Calu3 (cell line): ENCODE measurements around the gene MED22. TPM values are rescaled to one million over a fixed set of nuclear protein-coding genes. Genes with fewer than 3 reads are reported as not detected.
"Not testable (repeated sequence)": the region's sequence is repeated elsewhere in the genome, so short reads cannot be mapped to it uniquely, and the experiment has no call there.

Experiments used
- BruUV-seq: library from RNA; stranded (reverse); fragments of 400-500 nt; replicated peaks from 2 replicates; lab custom pipeline; 2021; lab: Mats Ljungman, UMichigan
- CTCF ChIA-PET: fragments of 300-600 bp; sonication (Branson Sonifier 250); formaldehyde crosslinking; loops from one replicate; lab custom pipeline; 2022; ENCODE audit warnings: antibody characterized with exemption; lab: Charles Lee
- DNase-seq: peaks from one replicate; pipeline ENCODE4 v3.0.0; 2022
- H3K27ac Mint-ChIP-seq: one replicate; pipeline ENCODE4 v1.8.0; 2022; ENCODE audit warnings: mixed read lengths; ENCODE audit not compliant: unreplicated experiment
- H3K27me3 Mint-ChIP-seq: one replicate; pipeline ENCODE4 v1.8.0; 2022; ENCODE audit warnings: mixed read lengths; ENCODE audit not compliant: unreplicated experiment
- H3K36me3 Mint-ChIP-seq: one replicate; pipeline ENCODE4 v1.8.0; 2022; ENCODE audit warnings: mild to moderate bottlenecking, moderate library complexity, mixed read lengths; ENCODE audit not compliant: insufficient read depth, unreplicated experiment
- H3K4me1 Mint-ChIP-seq: one replicate; pipeline ENCODE4 v1.8.0; 2022; ENCODE audit warnings: mild to moderate bottlenecking, low read depth, mixed read lengths; ENCODE audit not compliant: unreplicated experiment
- H3K4me3 Mint-ChIP-seq: one replicate; pipeline ENCODE4 v1.8.0; 2022; ENCODE audit warnings: mild to moderate bottlenecking, low read depth, moderate library complexity, mixed read lengths; ENCODE audit not compliant: unreplicated experiment
- H3K9me3 Mint-ChIP-seq: one replicate; pipeline ENCODE4 v1.8.0; 2022; ENCODE audit warnings: low read depth, mixed read lengths; ENCODE audit not compliant: unreplicated experiment
- CTCF ChIP-seq: fragments of 200-600 bp; IDR thresholded peaks from one replicate; pipeline ENCODE4 v1.8.0; 2022; ENCODE audit warnings: antibody characterized with exemption; ENCODE audit not compliant: unreplicated experiment
- intact Hi-C: fragments of 100-400 bp; cut with micrococcal nuclease; formaldehyde crosslinking; loops from one replicate; pipeline ENCODE4 v1.10.0; 2022; ENCODE audit not compliant: unreplicated experiment
- total RNA-seq: library from RNA; stranded (reverse); gene quantifications from 2 replicates; pipeline ENCODE4 v1.2.3, GENCODE V29; 2022

MED22 gene
- total RNA-seq, 1 experiment from 2014 or later = 27.6 TPM

DNA sequence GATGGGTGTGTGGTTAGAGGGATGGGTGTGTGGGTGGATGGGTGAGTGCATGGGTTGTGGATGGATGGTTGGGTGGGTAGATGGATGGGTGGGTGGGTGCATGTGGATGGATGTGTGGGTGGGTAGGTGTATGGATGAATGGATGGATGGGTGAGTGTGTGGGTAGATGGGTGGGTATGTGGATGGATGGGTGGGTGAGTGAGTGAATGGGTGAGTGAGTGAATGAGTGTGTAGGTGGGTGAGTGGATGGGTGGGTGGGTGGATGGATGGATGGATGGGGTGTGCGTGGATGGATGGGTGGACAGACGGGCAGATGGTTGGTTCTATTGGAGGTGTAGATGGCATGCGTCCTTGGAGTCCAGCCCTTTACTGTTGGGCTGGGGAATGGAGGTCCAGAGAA is 45.5 kb upstream of the MED22 start:
- TF ChIP-seq CTCF = no peak
- no peak overlapping the region for H3K4me3 Mint-ChIP-seq
- intact Hi-C loops = no loop called here
- BruUV-seq = no TSS peak
- no peak for DNase-seq
- no peaks in the 10 kb centered on the region for H3K36me3 Mint-ChIP-seq
- no peaks in the 10 kb centered on the region for H3K9me3 Mint-ChIP-seq
- H3K27ac Mint-ChIP-seq = no peak overlapping the region
- peaks cover 64% of the 10 kb centered on the region for H3K27me3 Mint-ChIP-seq
- CTCF ChIA-PET = no interaction called here
- H3K4me1 Mint-ChIP-seq = no peaks in the 10 kb centered on the region

- BruUV-seq, H3K9me3 Mint-ChIP-seq, DNase-seq, H3K36me3 Mint-ChIP-seq, H3K4me1 Mint-ChIP-seq, intact Hi-C loops, H3K27ac Mint-ChIP-seq, H3K4me3 Mint-ChIP-seq, CTCF ChIA-PET: not testable (repeated sequence)
- peaks cover 57% of the 10 kb centered on the region for H3K27me3 Mint-ChIP-seq
These were observed 44.4 kb upstream of the MED22 start for GRCh38 chr9:133392308-133392707.

DNA sequence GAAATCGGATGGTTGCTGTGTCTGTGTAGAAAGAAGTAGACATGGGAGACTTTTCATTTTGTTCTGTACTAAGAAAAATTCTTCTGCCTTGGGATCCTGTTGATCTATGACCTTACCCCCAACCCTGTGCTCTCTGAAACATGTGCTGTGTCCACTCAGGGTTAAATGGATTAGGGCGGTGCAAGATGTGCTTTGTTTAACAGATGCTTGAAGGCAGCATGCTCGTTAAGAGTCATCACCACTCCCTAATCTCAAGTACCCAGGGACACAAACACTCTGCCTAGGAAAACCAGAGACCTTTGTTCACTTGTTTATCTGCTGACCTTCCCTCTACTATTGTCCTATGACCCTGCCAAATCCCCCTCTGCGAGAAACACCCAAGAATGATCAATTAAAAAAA is 43.5 kb upstream of the MED22 start:
- intact Hi-C loops, H3K9me3 Mint-ChIP-seq, H3K4me1 Mint-ChIP-seq, CTCF ChIA-PET, H3K36me3 Mint-ChIP-seq, BruUV-seq, H3K27ac Mint-ChIP-seq, H3K4me3 Mint-ChIP-seq, DNase-seq: not testable (repeated sequence)
- peaks cover 51% of the 10 kb centered on the region for H3K27me3 Mint-ChIP-seq

- no TSS peak for BruUV-seq
- Mint-ChIP-seq H3K9me3 (no peaks in the 10 kb centered on the region), H3K27me3 (peaks cover 48% of the 10 kb centered on the region), H3K4me1 (no peaks in the 10 kb centered on the region), H3K4me3 (no peak overlapping the region), H3K27ac (no peak overlapping the region), H3K36me3 (no peaks in the 10 kb centered on the region)
- intact Hi-C loops = no loop called here
- no peak for TF ChIP-seq CTCF
- DNase-seq = no peak
- CTCF ChIA-PET = no interaction called here
These were observed 42.8 kb upstream of the MED22 start for GRCh38 chr9:133390713-133391112.

GRCh38 chr9:133389562-133389961 is 41.6 kb upstream of the MED22 start:
- no peak overlapping the region for H3K27ac Mint-ChIP-seq
- H3K27me3 Mint-ChIP-seq = peaks cover 37% of the 10 kb centered on the region
- no peak for TF ChIP-seq CTCF
- intact Hi-C loops = no loop called here
- BruUV-seq = no TSS peak
- CTCF ChIA-PET = interaction anchor here (0.6 kb wide), 1 partner anchor 514 kb away, joined by 3 read pairs; no protein-coding TSS in a partner anchor
- H3K4me3 Mint-ChIP-seq = no peak overlapping the region
- H3K4me1 Mint-ChIP-seq = no peaks in the 10 kb centered on the region
- H3K9me3 Mint-ChIP-seq = no peaks in the 10 kb centered on the region
- no peak for DNase-seq
- no peaks in the 10 kb centered on the region for H3K36me3 Mint-ChIP-seq
